Measurements from ENCODE around the gene GPC5.
"Not testable (repeated sequence)": the region's sequence is repeated elsewhere in the genome, so short reads cannot be mapped to it uniquely, and the experiment has no call there.

The GPC5 gene

DNA sequence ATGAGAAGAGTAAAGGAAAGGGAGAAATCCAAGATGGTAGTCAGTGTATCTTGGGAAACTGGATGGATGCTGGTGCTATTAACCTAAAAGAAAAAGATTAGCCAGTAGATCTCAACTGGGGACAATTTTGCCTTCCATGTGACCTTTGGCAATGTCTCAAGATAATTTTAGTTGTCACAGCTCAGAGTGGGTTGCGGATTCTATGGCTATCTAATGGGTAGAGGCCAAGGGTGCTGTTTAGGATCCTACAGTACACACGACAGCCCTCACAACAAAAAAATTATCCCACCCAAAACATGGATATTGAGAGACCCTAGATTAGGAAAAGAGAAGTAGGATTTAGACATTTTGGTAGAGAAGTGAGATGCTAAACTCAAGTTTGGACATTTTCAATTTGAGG, 258.9 kb downstream of the GPC5 start:
- DNase-seq, result no peak

DNA sequence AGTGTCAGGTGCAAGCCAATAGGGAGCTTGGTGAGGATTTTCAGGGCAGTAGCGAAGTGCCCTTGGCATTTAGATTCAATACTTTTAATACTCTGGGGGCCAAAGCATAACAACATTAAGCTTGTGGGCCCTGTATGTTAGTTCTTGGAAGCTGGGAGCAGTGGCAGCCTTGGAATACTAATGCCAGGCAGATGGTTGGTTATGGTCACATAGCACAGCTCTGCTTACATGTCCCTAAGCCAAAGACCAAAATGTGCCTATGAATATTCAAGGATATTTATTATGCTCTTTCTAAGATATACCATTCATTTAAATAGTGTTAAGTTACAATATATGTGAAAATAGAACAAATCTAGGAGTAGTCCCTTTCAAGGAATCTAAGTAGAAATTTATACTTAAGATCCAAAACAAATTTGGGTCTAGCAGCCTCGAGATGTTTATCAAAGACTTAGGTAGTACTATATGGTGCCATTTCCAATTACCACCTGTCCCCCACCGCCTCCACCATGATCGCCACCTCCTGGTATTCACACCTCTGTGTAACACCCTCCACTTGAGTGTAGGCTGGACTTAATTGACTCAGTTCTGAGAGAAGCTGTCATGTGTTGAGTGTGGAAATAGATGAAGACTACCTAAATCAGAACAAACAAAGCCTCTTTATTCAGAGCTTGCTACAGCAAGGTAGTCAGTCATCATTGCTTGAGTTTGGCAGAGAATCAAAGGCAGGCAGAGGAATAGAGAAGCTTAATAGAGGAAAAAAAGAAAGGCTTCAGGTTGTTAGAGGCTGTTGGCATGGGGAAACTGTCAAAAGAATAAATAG, 261.0 kb downstream of the GPC5 start:
- no peak for DNase-seq

DNA sequence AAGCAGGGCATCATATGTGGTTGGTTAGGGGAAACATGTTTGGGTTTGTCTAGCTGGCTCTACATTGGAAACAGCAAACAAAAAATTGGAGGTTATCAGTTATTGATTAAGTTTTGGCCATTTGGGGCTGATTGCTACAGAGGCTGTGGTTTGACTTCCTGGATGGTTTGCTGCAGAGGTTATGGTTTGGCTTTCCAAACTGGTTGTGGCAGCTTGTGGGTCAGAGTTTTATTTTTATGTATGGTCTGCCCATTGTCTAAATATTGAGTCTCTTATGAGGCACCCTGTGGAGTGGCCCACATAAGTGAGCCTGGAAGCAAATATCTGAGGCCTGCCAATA, 261.6 kb downstream of the GPC5 start:
- DNase-seq, result no peak

DNA sequence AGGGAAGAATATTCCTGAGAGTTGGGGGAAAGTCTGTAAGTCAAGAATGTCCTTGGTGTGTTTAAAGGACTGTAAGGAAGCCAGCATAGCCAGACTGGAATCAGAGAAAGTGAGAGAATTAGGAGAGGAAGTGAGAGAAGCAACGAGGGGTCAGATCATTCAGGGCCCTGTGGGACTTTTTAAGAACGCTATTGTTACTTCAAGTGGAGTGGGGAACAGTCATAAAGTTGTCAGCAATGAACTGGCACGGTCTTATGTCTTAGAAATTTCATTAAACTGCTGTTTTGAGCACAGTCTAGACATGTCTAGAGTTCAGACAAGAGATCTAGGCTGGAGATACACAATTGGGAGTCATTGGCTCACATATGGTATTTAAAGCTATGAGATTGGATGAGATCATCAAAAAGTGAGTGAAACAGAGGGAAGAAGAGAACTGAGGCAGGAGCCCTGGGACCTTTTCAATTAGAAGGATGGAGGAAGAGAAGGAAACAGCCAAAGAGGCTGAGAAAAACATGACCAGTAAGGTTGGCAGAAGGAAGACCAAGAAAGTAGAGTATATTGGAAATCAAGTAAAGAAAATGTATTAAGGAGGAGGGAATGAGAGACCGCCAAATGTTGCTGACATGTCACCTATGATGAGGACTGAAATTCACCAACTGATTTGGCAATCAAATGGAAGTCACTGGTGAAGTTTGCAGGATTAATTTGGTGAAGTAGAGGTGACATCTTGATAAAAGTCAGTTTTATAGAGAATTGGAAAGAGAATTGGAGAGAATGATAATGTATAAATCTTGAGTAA, 263.5 kb downstream of the GPC5 start:
- no peak for DNase-seq

DNA sequence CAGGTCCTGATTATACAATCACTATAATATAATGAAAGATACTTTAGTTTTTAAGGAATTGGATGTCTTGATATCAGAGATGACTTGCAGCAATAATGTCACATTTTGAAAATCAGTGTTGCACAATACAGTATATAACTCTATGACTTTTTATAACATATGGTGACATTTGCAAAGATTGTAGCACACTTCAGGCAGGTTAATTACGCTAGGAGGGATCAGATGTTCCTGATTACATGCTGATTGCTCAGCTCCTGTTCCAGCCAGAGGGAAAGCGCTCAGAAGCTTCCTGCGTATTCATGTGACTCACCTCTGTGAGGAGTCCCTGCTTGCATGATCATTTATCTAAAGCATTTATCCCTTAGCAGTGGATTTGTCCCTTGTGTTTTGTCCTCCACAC, 265.6 kb downstream of the GPC5 start:
- no peak for DNase-seq

DNA sequence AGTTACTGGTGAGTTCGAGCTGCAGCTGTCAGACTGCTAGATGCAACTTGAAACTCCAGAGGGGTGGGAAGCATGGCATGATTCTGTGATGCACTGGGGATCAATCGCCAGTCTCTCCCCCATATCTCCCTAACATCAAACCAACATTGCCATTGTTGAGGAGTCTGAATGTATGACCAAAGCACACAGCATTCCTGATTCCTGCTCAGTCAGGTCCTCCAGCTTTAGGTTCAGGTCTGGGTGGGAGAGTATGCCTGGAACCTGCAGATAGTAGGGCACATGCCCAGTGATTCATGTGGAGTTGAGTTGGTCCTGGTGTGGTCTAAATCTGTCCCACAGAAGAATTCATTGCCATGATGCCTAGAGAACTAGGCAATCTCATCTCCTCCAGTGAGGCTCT, 269.1 kb downstream of the GPC5 start:
- DNase-seq, result no peak

DNA sequence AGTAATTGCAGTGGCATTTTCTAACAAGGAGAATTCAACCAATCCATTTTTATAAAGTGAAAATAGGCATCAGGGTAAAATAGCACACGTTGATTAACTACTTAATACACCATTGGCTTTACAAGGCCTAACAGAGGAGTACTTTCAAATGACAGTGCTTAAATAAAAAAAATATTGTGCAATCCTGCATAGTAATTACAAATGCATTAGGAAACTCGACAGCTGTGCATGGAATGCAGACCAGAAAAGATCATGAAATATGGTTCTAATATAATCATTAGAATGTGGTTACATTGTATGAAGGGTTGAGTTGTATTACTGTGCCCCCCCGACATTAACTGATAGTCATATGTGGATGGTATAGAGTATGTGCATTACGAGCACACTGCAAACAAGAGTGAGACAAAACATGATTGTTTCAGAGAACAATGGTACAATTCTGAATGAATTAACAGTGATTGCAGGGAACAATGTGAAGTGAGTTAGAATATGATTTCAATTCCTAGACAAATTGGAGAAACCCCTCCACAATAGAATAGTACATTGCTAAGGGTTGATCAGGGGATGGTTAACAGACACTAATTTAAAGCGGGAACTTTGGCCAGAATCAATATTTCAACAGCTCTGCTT, 270.6 kb downstream of the GPC5 start:
- DNase-seq, result no peak

DNA sequence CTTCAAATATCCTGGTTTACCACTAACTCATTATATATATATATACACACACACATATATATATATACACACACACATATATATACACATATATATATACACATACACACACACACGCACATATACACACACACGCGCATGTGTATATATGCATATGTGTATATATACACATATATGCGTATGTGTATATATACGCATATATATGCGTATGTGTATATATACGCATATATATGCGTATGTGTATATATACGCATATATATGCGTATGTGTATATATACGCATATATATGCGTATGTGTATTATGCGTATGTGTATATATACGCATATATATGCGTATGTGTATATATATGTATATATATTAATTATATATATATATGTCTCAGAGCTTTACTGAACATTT, 275.9 kb downstream of the GPC5 start:
- DNase-seq, result not testable (repeated sequence)

DNA sequence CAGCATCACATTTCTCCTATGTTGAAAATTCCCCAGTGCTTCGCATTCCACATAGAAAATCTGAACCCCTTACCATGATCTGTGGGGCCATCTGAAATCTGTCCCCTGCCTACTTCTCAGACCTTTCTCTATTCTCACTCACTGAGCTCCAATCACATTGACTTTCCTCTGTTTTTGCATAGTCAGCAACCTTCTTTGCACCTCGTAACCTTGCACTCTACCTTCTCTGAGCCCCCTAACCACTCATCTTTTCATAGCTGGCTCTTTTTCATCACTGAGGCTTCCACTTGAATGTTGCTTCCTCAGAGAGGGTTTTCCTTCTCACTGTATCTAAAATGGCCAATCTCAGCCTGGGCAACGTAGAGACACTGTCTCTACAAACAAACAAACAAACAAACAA, 286.3 kb downstream of the GPC5 start:
- DNase-seq, result no peak

DNA sequence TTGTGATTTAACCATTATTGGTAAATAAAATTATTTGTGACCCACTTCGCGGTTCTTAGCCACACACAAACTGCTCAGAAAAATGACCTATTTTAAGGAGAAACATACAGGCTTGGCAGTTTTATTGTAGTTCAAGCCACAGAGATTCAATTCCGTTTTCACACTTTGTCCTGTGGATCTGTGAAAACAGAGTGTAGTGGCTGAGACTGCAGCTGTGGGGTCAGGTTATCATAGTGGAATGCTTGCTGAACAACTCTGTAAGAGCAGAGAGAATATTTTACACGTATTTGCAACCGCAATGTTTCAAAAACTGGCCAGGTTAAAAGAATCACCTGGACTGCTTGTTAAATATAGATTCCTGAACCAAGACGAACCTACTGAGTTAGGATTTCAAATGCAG, 292.5 kb downstream of the GPC5 start:
- DNase-seq, result no peak

DNA sequence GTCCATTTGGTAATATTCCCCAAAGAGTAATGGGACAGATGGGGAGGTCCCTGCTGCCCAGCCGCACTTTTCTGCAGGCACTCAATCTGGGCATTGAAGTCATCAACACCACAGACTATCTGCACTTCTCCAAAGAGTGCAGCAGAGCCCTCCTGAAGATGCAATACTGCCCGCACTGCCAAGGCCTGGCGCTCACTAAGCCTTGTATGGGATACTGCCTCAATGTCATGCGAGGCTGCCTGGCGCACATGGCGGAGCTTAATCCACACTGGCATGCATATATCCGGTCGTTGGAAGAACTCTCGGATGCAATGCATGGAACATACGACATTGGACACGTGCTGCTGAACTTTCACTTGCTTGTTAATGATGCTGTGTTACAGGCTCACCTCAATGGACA, 295.0 kb downstream of the GPC5 start:
- DNase-seq, result no peak

DNA sequence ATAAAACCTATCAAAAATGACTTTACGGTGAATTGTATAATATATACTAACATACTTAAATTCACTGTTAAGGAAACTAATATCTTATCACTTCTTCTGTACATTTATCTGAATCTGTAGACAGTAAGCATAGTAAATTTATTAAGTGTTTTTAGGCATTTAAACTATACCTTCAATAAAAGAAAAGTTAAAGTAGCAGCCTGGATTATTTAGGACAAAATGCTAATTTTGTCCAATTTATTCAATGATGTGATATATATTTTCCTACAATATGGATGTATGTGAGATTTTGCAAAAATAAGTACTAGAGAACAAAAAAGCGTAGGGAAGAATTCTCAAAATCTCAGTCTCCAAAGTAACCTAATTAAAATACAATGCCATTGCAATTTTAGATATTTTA, 299.9 kb downstream of the GPC5 start:
- DNase-seq, result no peak

DNA sequence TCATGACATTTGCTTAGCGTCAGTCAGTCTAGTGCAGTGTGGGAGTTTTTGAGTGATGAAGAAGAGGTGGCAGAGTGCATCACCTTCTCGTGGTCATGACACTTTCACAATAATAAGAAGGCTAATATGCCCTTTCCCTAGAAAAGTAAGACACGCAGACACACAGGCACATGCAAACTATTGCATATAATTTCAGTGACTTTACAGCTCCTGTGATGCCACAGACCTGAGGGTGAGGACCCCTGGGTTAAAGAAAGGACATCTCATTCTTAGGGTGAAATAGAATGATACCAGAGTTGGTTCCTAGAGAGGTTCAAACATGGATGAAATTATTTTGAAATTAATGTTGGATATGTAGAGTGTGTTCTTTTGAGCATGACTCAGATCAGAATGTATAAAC, 300.3 kb downstream of the GPC5 start:
- DNase-seq, result no peak

DNA sequence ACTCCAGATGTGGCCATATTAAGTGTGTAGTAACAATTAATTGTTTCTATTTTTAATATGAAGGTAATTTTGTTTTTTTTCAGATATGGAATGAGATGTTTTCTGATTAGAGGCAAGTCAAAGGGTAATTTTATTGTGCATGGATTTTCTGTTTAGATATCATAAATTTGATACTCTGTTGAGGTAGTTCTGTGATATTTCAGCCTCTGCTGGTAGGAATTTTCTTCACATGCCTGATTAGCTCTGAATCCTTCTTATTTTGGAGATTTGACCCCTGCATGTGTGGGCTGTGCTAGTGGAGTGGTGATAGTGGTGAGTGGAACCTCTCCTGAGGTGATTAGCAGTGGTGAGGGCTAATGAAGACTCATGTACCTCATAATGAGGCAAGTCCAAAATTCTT, 301.4 kb downstream of the GPC5 start:
- no peak for DNase-seq

DNA sequence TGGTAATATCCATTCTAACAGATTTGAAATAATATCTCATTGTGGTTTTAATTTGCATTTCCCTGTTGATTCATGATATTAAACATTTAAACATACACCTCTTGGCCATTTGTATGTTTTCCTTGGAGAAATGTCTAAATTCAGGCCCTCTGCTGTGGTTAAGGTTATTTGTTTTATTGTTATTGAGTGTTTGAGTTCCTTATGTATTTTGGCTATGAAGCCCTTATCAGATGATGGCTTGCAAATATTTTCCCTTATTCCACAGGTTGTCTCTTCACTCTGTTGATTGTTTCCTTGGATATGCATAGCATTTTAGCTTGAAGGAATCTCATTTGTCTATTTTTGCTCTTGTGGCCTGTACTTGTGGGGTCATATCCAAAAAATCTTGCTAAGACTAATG, 303.6 kb downstream of the GPC5 start:
- no peak for DNase-seq

DNA sequence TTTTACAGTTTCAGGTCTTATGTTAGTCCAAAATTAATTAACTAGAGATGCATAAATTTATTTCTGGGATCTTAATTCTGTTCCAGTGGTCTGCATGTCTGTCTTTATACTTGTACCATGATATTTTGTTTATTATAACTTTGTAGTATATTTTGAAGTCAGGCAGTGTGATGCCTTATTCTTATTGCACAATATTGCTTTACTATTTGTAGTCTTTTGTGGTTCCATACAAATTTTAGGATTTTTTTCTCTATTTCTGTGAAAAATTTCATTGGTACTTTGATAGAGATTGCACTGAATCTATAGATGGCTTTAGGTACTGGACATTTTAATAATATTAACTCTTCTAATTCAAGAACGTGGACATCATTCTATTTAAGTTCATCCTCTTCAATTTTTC, 304.0 kb downstream of the GPC5 start:
- no peak for DNase-seq

DNA sequence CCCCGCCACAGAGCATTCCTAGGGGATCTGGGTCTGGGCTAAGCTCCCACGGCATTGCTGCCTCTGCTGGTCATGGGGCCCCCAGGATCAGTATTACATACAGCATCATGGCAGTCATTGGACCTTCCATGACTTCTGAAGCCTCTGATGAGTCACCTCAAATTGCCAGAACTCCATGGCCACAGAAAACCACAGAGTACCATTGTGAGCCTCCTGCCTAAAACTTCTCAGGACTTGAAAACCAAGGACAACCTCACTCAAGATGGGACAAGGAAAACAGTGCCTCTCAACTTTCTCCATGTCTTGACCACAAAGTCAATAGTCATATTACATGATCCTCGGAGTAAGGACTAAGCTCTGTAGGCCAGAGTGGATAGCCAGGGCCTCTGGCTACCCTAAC, 306.0 kb downstream of the GPC5 start:
- DNase-seq, result no peak

DNA sequence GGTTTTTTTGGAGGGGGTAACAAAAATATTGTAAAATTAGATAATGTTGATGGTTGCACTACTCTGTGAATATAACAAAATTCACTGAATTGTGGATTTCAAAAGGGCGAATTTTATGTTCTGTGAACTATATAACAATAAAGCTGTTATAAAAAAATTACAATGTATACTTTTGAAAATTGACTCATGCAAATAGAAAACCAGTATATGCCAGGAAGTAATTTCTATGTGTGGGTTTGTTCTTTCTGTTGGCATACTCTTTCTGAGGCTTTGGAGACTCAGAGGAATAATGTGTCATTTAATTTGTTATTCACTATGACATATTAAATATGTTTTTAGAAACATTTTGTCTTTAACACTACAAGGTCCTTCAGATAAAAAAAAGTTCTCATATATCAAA, 310.1 kb downstream of the GPC5 start:
- no peak for DNase-seq

DNA sequence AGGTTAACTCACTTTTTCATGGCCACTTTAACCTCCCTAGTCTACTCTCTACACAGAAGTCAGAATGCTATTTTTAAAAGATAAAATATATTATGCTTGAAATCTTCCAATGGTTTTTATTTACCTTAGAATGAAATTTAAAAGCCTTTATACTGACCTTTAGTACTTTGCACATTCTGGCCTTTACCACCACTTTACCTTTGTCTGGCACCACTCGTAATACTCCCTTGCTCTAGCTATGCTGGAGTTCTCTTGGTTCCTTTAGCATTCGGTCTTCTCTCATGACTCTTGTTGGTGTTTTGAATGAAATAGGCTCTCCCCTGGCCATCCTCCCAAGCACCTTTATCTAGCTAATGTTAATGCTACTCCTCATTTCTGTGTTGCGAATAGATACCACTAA, 310.8 kb downstream of the GPC5 start:
- no peak for DNase-seq

DNA sequence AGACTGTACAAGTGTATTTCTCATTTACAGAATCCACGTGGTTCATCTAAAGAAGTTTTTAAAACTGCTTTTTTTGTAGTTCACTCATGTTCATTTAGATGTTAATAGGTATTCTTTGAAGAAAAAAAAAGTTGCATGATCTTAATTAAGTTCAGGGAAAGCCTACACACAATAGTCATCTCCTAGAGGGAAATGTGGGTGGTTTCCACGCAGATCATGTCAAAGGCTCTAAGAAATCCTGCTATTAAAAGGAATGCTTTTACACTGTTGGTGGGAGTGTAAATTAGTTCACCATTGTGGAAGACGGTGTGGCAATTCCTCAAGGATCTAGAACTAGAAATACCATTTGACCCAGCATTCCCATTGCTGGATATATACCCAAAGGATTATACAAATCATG, 312.3 kb downstream of the GPC5 start:
- no peak for DNase-seq

DNA sequence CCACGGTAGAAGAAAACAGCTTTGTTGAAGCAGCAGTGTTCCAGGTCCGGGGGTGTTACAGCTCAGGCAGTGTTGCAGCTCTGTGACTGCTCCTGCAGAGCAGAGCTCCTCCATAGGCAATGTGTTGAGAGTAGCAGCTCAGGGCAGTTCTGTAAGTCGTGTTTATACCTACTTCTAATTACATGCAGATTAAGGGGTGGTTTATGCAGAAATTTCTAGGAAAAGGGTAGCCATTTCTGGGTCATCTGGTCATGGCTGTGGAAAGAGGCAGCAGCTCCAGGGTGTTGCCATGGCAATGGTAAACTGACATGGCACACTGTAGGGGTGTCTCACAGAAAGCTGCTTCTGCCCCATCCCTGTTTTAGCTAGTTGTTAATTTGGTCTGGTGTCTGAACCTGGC, 316.4 kb downstream of the GPC5 start:
- DNase-seq, result no peak

DNA sequence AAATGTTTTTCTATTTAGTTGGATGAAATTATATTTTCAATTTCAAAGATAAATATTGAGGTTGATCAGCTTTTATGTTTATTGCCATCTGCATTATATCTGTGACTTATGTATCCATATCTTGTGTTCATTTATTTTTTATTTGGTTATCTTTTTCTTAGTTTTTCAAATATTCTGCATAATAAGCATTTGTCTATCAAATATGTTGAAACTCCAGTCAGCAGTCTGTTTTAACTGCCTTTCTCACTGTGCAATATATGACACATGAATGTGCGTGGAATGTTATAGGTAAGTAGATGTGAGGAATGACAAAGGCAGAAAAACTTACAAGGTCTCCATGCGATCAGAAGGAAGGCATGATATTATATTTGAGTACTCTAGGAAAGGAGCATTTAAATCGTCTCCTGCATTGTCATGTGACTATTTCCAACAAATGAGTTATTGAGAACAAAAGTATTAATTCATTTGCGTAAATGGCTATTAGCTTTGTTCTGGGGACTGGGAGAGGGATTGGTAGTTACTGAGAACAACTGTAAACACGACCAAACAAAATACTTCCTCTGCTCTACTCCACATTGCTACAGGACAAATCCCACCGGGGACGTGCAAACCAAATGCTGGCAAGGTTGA, 318.1 kb downstream of the GPC5 start:
- no peak for DNase-seq

DNA sequence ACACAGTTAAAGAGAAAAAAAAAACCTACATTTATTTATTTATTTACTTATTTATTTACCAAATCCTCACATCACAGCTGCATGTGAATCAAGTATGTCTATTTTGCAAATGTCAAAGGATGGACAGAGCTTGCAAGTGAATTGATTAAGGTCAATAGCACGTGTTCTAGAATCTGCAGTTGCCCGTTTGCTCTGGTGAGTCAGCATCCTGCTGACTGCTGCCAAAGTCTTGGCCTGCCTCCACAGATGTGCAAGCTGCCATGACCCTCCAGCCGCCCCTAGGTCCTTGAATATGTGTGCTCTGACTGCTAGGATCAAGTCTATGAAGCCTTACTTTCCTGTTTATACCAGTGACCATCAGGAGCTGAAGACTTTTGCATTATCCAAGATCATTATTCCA, 320.6 kb downstream of the GPC5 start:
- DNase-seq, result peak in 1 of 14 donors; percentile 2
